ENCODE measurements around the gene IGF2BP2. TPM values are rescaled to one million over a fixed set of nuclear protein-coding genes. Genes with fewer than 3 reads are reported as not detected.

Gene IGF2BP2
- total and polyA plus RNA-seq, 2 of the 13 experiments (the other 11 are each of a cell fraction or from before 2014, with no cell fraction given) = 6.5 to 46.0 TPM

DNA sequence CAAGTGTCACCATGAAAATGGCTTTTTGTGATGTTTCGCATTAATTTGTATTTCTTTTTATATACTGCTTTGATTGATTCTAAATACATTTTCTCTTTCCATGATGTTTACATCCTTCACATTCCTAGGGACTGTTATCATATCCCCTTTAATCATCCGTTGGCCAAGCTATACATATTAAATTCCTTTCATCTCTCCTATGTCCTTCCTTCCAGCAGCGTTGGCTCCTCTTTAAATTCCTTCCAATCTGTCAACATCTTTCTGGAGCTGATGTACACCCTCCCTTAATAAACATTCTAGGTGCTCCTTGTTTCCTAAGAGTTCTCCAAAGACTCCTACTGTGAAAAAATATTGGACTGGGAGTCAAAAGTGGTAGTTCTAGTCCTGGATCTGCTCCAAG lies 87.8 kb downstream of the IGF2BP2 start:
- peaks cover 91% of the 10 kb centered on the region for H3K79me2 ChIP-seq (ENCODE audit: insufficient read depth, low read length)

More for the DNA sequence above, 87.8 kb downstream of the IGF2BP2 start:
- no peak for TF ChIP-seq ZFP1 (CRISPR knock-in tag; IDR thresholded peaks at IDR 0.05)
- no peak for TF ChIP-seq ZSCAN30 (CRISPR knock-in tag; IDR thresholded peaks at IDR 0.05)
- no peak for TF ChIP-seq HCFC1 (IDR thresholded peaks at IDR 0.05; ENCODE audit: low read depth, low read length)
- no peak for TF ChIP-seq ZNF33A (CRISPR knock-in tag; IDR thresholded peaks at IDR 0.05; ENCODE audit: borderline replicate concordance)
- no peak for TF ChIP-seq SMAD3 (CRISPR knock-in tag; IDR thresholded peaks at IDR 0.05)
- no peak for TF ChIP-seq PHF8 (CRISPR knock-in tag; IDR thresholded peaks at IDR 0.05)
- no peak for TF ChIP-seq TMF1 (CRISPR knock-in tag; IDR thresholded peaks at IDR 0.05; ENCODE audit: low read depth)
- no peak for TF ChIP-seq PHB2 (IDR thresholded peaks at IDR 0.05; ENCODE audit: partially characterized antibody)
- TF ChIP-seq STAG1 (CRISPR knock-in tag; IDR thresholded peaks at IDR 0.05) = no peak
- TF ChIP-seq, protein P1, sequence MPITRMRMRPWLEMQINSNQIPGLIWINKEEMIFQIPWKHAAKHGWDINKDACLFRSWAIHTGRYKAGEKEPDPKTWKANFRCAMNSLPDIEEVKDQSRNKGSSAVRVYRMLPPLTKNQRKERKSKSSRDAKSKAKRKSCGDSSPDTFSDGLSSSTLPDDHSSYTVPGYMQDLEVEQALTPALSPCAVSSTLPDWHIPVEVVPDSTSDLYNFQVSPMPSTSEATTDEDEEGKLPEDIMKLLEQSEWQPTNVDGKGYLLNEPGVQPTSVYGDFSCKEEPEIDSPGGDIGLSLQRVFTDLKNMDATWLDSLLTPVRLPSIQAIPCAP (CRISPR knock-in tag; IDR thresholded peaks at IDR 0.05; ENCODE audit: low read depth) = no peak
- no peak for TF ChIP-seq KLF12 (CRISPR knock-in tag; IDR thresholded peaks at IDR 0.05; ENCODE audit: borderline replicate concordance)
- TF ChIP-seq ZNF737 (CRISPR knock-in tag; IDR thresholded peaks at IDR 0.05; ENCODE audit: borderline replicate concordance) = no peak
- no peak for TF ChIP-seq FOXJ3 (CRISPR knock-in tag; IDR thresholded peaks at IDR 0.05; ENCODE audit: borderline replicate concordance)
- TF ChIP-seq ETV5 (CRISPR knock-in tag; IDR thresholded peaks at IDR 0.05; ENCODE audit: borderline replicate concordance) = no peak
- TF ChIP-seq, protein P2, sequence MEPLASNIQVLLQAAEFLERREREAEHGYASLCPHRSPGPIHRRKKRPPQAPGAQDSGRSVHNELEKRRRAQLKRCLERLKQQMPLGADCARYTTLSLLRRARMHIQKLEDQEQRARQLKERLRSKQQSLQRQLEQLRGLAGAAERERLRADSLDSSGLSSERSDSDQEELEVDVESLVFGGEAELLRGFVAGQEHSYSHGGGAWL (CRISPR knock-in tag; IDR thresholded peaks at IDR 0.05) = no peak
- TF ChIP-seq ZBTB7B (CRISPR knock-in tag; IDR thresholded peaks at IDR 0.05) = no peak
- TF ChIP-seq, protein P3, sequence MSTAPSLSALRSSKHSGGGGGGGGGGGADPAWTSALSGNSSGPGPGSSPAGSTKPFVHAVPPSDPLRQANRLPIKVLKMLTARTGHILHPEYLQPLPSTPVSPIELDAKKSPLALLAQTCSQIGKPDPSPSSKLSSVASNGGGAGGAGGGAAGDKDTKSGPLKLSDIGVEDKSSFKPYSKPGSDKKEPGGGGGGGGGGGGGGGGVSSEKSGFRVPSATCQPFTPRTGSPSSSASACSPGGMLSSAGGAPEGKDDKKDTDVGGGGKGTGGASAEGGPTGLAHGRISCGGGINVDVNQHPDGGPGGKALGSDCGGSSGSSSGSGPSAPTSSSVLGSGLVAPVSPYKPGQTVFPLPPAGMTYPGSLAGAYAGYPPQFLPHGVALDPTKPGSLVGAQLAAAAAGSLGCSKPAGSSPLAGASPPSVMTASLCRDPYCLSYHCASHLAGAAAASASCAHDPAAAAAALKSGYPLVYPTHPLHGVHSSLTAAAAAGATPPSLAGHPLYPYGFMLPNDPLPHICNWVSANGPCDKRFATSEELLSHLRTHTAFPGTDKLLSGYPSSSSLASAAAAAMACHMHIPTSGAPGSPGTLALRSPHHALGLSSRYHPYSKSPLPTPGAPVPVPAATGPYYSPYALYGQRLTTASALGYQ (CRISPR knock-in tag; IDR thresholded peaks at IDR 0.05) = no peak
- TF ChIP-seq REL (CRISPR knock-in tag; conservative IDR thresholded peaks at IDR 0.05) = no peak
- H3K36me3 ChIP-seq (replicated peaks in 1 of 2; ENCODE audit: control insufficient read depth in 1 of 2, insufficient read depth in 2 of 2, low read length in 2 of 2) = 0 out of 5 replicates have a peak, but pooled peaks cover 0 to 6% of the 10 kb centered on the region in 2 experiments
- H3K27ac ChIP-seq (ENCODE audit: extremely low read length, insufficient read depth, low read length) = no peak overlapping the region
- no peaks in the 10 kb centered on the region for H3K9me3 ChIP-seq (ENCODE audit: low read length)
- ChIA-PET CTCF (ENCODE audit: low intra/inter-chr PET ratio, low total read pairs) (no interaction called here), POLR2A (no interaction called here)
- intact Hi-C loops (cut with micrococcal nuclease; ENCODE audit: unreplicated experiment) = no loop called here
- no peak overlapping the region for H3K4me3 ChIP-seq (replicated peaks in 1 of 3; ENCODE audit: insufficient read depth in 1 of 3, low read depth in 2 of 3, low read length in 3 of 3)
- peaks cover 42% of the 10 kb centered on the region for H3K4me1 ChIP-seq (ENCODE audit: insufficient read depth, low read length)
- 95% methylated on average over 3 of the region's 3 CpGs for WGBS (ENCODE audit: low lambda C conversion rate)
- no TSS peak for BruUV-seq (replicated peaks)
- in situ Hi-C loops (cut with HindIII; ENCODE audit: extremely low pct_ligation_motif_present, low pct_unique_long_range_greater_than_20kb) = no loop called here
- no peak overlapping the region for H3K4me2 ChIP-seq (ENCODE audit: low read depth, low read length)
- no peak overlapping the region for H3K9ac ChIP-seq (ENCODE audit: insufficient read depth, low read depth, low read length)
- no peaks in the 10 kb centered on the region for H3K27me3 ChIP-seq (ENCODE audit: control insufficient read depth in 1 of 2, insufficient read depth in 2 of 2, low read length in 2 of 2)
- no peak overlapping the region for H2AFZ ChIP-seq (ENCODE audit: low read length)
- ATAC-seq (no peak), DNase-seq (ENCODE audit: low spot score) (no peak), FAIRE-seq (no peak)
- peaks cover 94% of the 10 kb centered on the region for H4K20me1 ChIP-seq (ENCODE audit: insufficient read depth, low read length)
